ENCODE data around the gene TOM1L2. TPM values are rescaled to one million over a fixed set of nuclear protein-coding genes. Genes with fewer than 3 reads are reported as not detected.
A peak's percentile ranks its signal among the peaks of the same experiment; 100 is the strongest.

The TOM1L2 gene
- total RNA-seq, 3 donors from 2014 or later = 5.5 to 6.6 (median 5.5) TPM

GRCh38 chr17:17872547-17873345, 99.5 kb downstream of the TOM1L2 start:
- Mint-ChIP-seq H3K36me3 (ENCODE audit: insufficient read depth) (peaks cover 14% of the 10 kb centered on the region), H3K27me3 (ENCODE audit: low read depth) (no peaks in the 10 kb centered on the region), H3K4me1 (ENCODE audit: low read depth) (no peaks in the 10 kb centered on the region), H3K4me3 (no peak overlapping the region), H3K9me3 (no peaks in the 10 kb centered on the region)
- no peak for DNase-seq
- no peak for ATAC-seq

- no peak for ATAC-seq
- H3K9me3 Mint-ChIP-seq = no peaks in the 10 kb centered on the region
- H3K27me3 Mint-ChIP-seq (ENCODE audit: low read depth) = no peaks in the 10 kb centered on the region
- H3K36me3 Mint-ChIP-seq (ENCODE audit: insufficient read depth) = peaks cover 13% of the 10 kb centered on the region
- H3K4me1 Mint-ChIP-seq (ENCODE audit: low read depth) = no peaks in the 10 kb centered on the region
- no peak for DNase-seq
- H3K4me3 Mint-ChIP-seq = no peak overlapping the region
Measured at GRCh38 chr17:17871913-17872312, 100.3 kb downstream of the TOM1L2 start.

GRCh38 chr17:17870247-17870646, 102.0 kb downstream of the TOM1L2 start:
- ATAC-seq = no peak
- H3K4me1 Mint-ChIP-seq (ENCODE audit: low read depth) = no peaks in the 10 kb centered on the region
- no peak for DNase-seq
- peaks cover 7% of the 10 kb centered on the region for H3K36me3 Mint-ChIP-seq (ENCODE audit: insufficient read depth)
- H3K27me3 Mint-ChIP-seq (ENCODE audit: low read depth) = no peaks in the 10 kb centered on the region
- no peaks in the 10 kb centered on the region for H3K9me3 Mint-ChIP-seq
- H3K4me3 Mint-ChIP-seq = no peak overlapping the region

- H3K4me3 Mint-ChIP-seq = no peak overlapping the region
- peaks cover 3% of the 10 kb centered on the region for H3K4me1 Mint-ChIP-seq (ENCODE audit: low read depth)
- no peaks in the 10 kb centered on the region for H3K9me3 Mint-ChIP-seq
Measured at GRCh38 chr17:17868641-17869522, 103.3 kb downstream of the TOM1L2 start.

GRCh38 chr17:17866897-17867296, 105.3 kb downstream of the TOM1L2 start:
- no peaks in the 10 kb centered on the region for H3K27me3 Mint-ChIP-seq (ENCODE audit: low read depth)
- no peak overlapping the region for H3K4me3 Mint-ChIP-seq
- ATAC-seq (no peak), DNase-seq (no peak)
- peaks cover 16% of the 10 kb centered on the region for H3K4me1 Mint-ChIP-seq (ENCODE audit: low read depth)
- no peaks in the 10 kb centered on the region for H3K9me3 Mint-ChIP-seq
- peaks cover 7% of the 10 kb centered on the region for H3K36me3 Mint-ChIP-seq (ENCODE audit: insufficient read depth)

More at GRCh38 chr17:17868641-17869522, 103.3 kb downstream of the TOM1L2 start:
- H3K27me3 Mint-ChIP-seq (ENCODE audit: low read depth) = no peaks in the 10 kb centered on the region
- DNase-seq = no peak
- no peak for ATAC-seq
- H3K36me3 Mint-ChIP-seq (ENCODE audit: insufficient read depth) = peaks cover 7% of the 10 kb centered on the region

GRCh38 chr17:17866425-17866824, 105.8 kb downstream of the TOM1L2 start:
- H3K9me3 Mint-ChIP-seq = no peaks in the 10 kb centered on the region
- H3K4me1 Mint-ChIP-seq (ENCODE audit: low read depth) = peaks cover 16% of the 10 kb centered on the region
- ATAC-seq = no peak
- H3K4me3 Mint-ChIP-seq = no peak overlapping the region
- DNase-seq = no peak
- H3K36me3 Mint-ChIP-seq (ENCODE audit: insufficient read depth) = peaks cover 7% of the 10 kb centered on the region
- no peaks in the 10 kb centered on the region for H3K27me3 Mint-ChIP-seq (ENCODE audit: low read depth)

GRCh38 chr17:17865035-17865434, 107.2 kb downstream of the TOM1L2 start:
- ATAC-seq (no peak), DNase-seq (no peak)
- Mint-ChIP-seq H3K4me1 (ENCODE audit: low read depth) (peaks cover 19% of the 10 kb centered on the region), H3K36me3 (ENCODE audit: insufficient read depth) (peaks cover 7% of the 10 kb centered on the region), H3K27me3 (ENCODE audit: low read depth) (no peaks in the 10 kb centered on the region), H3K9me3 (no peaks in the 10 kb centered on the region), H3K4me3 (no peak overlapping the region)

- no peak for ATAC-seq
- Mint-ChIP-seq H3K27me3 (ENCODE audit: low read depth) (no peaks in the 10 kb centered on the region), H3K4me1 (ENCODE audit: low read depth) (peaks cover 27% of the 10 kb centered on the region)
Measured at GRCh38 chr17:17860766-17861107, 111.5 kb downstream of the TOM1L2 start.

GRCh38 chr17:17859909-17860765, 112.1 kb downstream of the TOM1L2 start:
- H3K27me3 Mint-ChIP-seq (ENCODE audit: low read depth) = no peaks in the 10 kb centered on the region
- H3K4me3 Mint-ChIP-seq = no peak overlapping the region
- H3K9me3 Mint-ChIP-seq = no peaks in the 10 kb centered on the region
- no peaks in the 10 kb centered on the region for H3K36me3 Mint-ChIP-seq (ENCODE audit: insufficient read depth)
- H3K4me1 Mint-ChIP-seq (ENCODE audit: low read depth) = peaks cover 33% of the 10 kb centered on the region
- DNase-seq = peak; percentile 69
- peak; percentile 90 to 95 for ATAC-seq

More at GRCh38 chr17:17860766-17861107, 111.5 kb downstream of the TOM1L2 start:
- Mint-ChIP-seq H3K36me3 (ENCODE audit: insufficient read depth) (no peaks in the 10 kb centered on the region), H3K4me3 (no peak overlapping the region), H3K9me3 (no peaks in the 10 kb centered on the region)
- no peak for DNase-seq

- no peaks in the 10 kb centered on the region for H3K36me3 Mint-ChIP-seq (ENCODE audit: insufficient read depth)
- H3K4me1 Mint-ChIP-seq (ENCODE audit: low read depth) = peaks cover 38% of the 10 kb centered on the region
- DNase-seq (no peak), ATAC-seq (no peak)
- H3K4me3 Mint-ChIP-seq = no peak overlapping the region
- no peaks in the 10 kb centered on the region for H3K27me3 Mint-ChIP-seq (ENCODE audit: low read depth)
- no peaks in the 10 kb centered on the region for H3K9me3 Mint-ChIP-seq
Measured at GRCh38 chr17:17857496-17857895, 114.7 kb downstream of the TOM1L2 start.

GRCh38 chr17:17856386-17856785, 115.8 kb downstream of the TOM1L2 start:
- no peaks in the 10 kb centered on the region for H3K27me3 Mint-ChIP-seq (ENCODE audit: low read depth)
- DNase-seq (no peak), ATAC-seq (no peak)
- H3K36me3 Mint-ChIP-seq (ENCODE audit: insufficient read depth) = peaks cover 5% of the 10 kb centered on the region
- H3K4me1 Mint-ChIP-seq (ENCODE audit: low read depth) = peaks cover 47% of the 10 kb centered on the region
- no peak overlapping the region for H3K4me3 Mint-ChIP-seq
- no peaks in the 10 kb centered on the region for H3K9me3 Mint-ChIP-seq

- H3K36me3 Mint-ChIP-seq (ENCODE audit: insufficient read depth) = peaks cover 5% of the 10 kb centered on the region
- H3K4me3 Mint-ChIP-seq = no peak overlapping the region
- H3K27me3 Mint-ChIP-seq (ENCODE audit: low read depth) = no peaks in the 10 kb centered on the region
- DNase-seq = no peak
- H3K9me3 Mint-ChIP-seq = no peaks in the 10 kb centered on the region
- H3K4me1 Mint-ChIP-seq (ENCODE audit: low read depth) = peaks cover 51% of the 10 kb centered on the region
- ATAC-seq = no peak
Measured at GRCh38 chr17:17855976-17856375, 116.2 kb downstream of the TOM1L2 start.

GRCh38 chr17:17853811-17854447, 118.3 kb downstream of the TOM1L2 start:
- Mint-ChIP-seq H3K4me1 (ENCODE audit: low read depth) (peaks cover 69% of the 10 kb centered on the region), H3K27me3 (ENCODE audit: low read depth) (no peaks in the 10 kb centered on the region), H3K4me3 (peak overlapping the region; percentile 35), H3K36me3 (ENCODE audit: insufficient read depth) (peaks cover 5% of the 10 kb centered on the region), H3K9me3 (no peaks in the 10 kb centered on the region)
- ATAC-seq (peak; percentile 73 to 78), DNase-seq (no peak)

- Mint-ChIP-seq H3K36me3 (ENCODE audit: insufficient read depth) (peaks cover 5% of the 10 kb centered on the region), H3K4me3 (no peak overlapping the region), H3K27me3 (ENCODE audit: low read depth) (no peaks in the 10 kb centered on the region), H3K4me1 (ENCODE audit: low read depth) (peaks cover 79% of the 10 kb centered on the region), H3K9me3 (no peaks in the 10 kb centered on the region)
- DNase-seq (no peak), ATAC-seq (no peak)
Measured at GRCh38 chr17:17852930-17853329, 119.3 kb downstream of the TOM1L2 start.

All from activated T-cell treated with anti-CD3 and anti-CD28 coated beads, Interleukin-2, amount 50 U/mL, for 4 hours (primary cell).